NT2/D1 (cell line): ENCODE data around the gene GNB5.

Experiments used
- SUZ12 ChIP-seq: IDR thresholded peaks from 2 replicates; pipeline ENCODE4 v1.6.1; 2011; ENCODE audit not compliant: insufficient read length, insufficient read depth; ENCODE audit errors: extremely low read depth
- ZNF274 ChIP-seq: IDR thresholded peaks from 2 replicates; pipeline ENCODE4 v1.6.1; 2011; ENCODE audit warnings: mild to moderate bottlenecking, low read depth, low read length

DNA sequence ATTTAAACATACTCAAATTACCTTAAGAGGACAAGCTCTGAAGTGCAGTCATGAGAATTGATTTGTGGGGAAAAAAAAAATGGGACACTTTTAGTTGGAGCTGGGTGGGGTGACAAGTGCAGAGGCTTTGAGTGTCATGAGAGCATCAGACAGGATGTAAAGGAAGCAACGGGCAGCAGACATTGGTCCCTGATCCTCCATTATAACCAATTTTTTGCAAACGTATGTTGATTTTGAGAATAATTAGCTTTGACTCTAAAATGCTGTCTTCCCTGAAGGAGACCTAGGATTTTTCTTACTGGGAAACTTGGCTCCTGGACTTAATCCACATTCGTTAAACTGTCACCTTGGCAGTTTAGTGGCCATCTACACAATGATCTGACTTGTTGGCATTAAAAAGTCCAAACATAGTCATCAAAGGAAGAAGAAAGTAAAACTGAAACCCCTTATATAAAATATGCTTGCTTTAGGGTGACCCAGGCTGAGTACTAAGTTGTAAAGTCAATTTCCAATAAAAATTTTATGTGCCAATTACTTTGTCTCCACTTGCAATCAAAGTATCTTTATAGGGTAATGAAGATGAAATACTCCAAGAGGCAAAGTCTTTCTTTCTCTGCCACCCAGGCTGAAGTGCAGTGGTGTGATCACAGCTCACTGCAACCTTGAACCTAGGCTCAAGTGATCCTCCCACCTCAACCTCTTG, 124.2 kb downstream of the GNB5 start:
- TF ChIP-seq ZNF274 = no peak
- no peak for TF ChIP-seq SUZ12
